ENCODE data around the gene IRAK2. TPM values are rescaled to one million over a fixed set of nuclear protein-coding genes. Genes with fewer than 3 reads are reported as not detected.

The IRAK2 gene
- total RNA-seq, 1 experiment from 2014 or later = 5.5 TPM

GRCh38 chr3:10292505-10293419, 128.0 kb downstream of the IRAK2 start, which contains the start of gene GHRL:
TSS of gene GHRL (minus strand) at chr3:10292947. CDS start at chr3:10290180, 2,767 bp downstream.
- POLR2A ChIA-PET (ENCODE audit: unreplicated experiment) = interaction anchor here (0.6 kb wide), 1 partner anchor 274 kb away, joined by 3 read pairs; no protein-coding TSS in a partner anchor
- no peaks in the 10 kb centered on the region for H3K79me2 ChIP-seq (ENCODE audit: low read length)
- H3F3A ChIP-seq (ENCODE audit: low read length, unreplicated experiment) = no peaks in the 10 kb centered on the region
- no peak within 1 kb of the TSS for H3K27ac ChIP-seq (ENCODE audit: low read length)
- H3K9me3 ChIP-seq (ENCODE audit: low read length) = no peaks in the 10 kb centered on the region
- peaks cover 10% of the 10 kb centered on the region; the same call in 1 of the 2 replicates for H3K36me3 ChIP-seq (ENCODE audit: low read depth, low read length)
- H3K4me2 ChIP-seq (ENCODE audit: low read length) = no peak within 1 kb of the TSS
- no peak within 1 kb of the TSS for H3K4me3 ChIP-seq (ENCODE audit: low read length)
- no peaks in the 10 kb centered on the region for H3K4me1 ChIP-seq (ENCODE audit: insufficient read depth, low read length)
- H4K20me1 ChIP-seq (ENCODE audit: low read length) = no peaks in the 10 kb centered on the region
- CTCF ChIA-PET = no interaction called here
- no peaks in the 10 kb centered on the region for H3K27me3 ChIP-seq (ENCODE audit: low read length)
- H3K9ac ChIP-seq (ENCODE audit: low read length) = no peak within 1 kb of the TSS
- DNase-seq (no peak), ATAC-seq (no peak)
- no peak for TF ChIP-seq EZH2phosphoT487 (IDR thresholded peaks at IDR 0.05; ENCODE audit: borderline replicate concordance, low read length)
- TF ChIP-seq CTCF (conservative IDR thresholded peaks at IDR 0.05; ENCODE audit: low read depth, low read length) = no peak
- no TSS peak for BruUV-seq (replicated peaks)
- intact Hi-C loops (cut with micrococcal nuclease) = no loop called here
- no peak within 1 kb of the TSS for H2AFZ ChIP-seq (ENCODE audit: low read length)
- H3K9me2 ChIP-seq (replicated peaks; ENCODE audit: low read length) = no peaks in the 10 kb centered on the region

Other genes starting within 250 kb of the IRAK2 start
- 116 and 138 TPM in 2 replicates for gene IL17RC, start 247.8 kb upstream of the IRAK2 start, total RNA-seq (2014; rRNA removed)
- 22.0 and 28.3 TPM in 2 replicates for gene CRELD1, start 231.1 kb upstream of the IRAK2 start, total RNA-seq (2014; rRNA removed)
- 4.4 and 5.0 TPM in 2 replicates for gene PRRT3, start 212.5 kb upstream of the IRAK2 start, total RNA-seq (2014; rRNA removed)
- gene EMC3, start 178.1 kb upstream of the IRAK2 start, total RNA-seq (2014; rRNA removed) = 55.8 and 77.1 TPM in 2 replicates
- 58.7 and 67.9 TPM in 2 replicates for gene FANCD2, start 138.5 kb upstream of the IRAK2 start, total RNA-seq (2014; rRNA removed)
- not detected in 2 replicates for gene FANCD2OS, start 56.7 kb upstream of the IRAK2 start, total RNA-seq (2014; rRNA removed)
- gene BRK1, start 49.2 kb upstream of the IRAK2 start, total RNA-seq (2014; rRNA removed) = 110 and 140 TPM in 2 replicates
- 45.0 and 51.5 TPM in 2 replicates for gene VHL, start 23.1 kb upstream of the IRAK2 start, total RNA-seq (2014; rRNA removed)
- 14.1 and 25.6 TPM in 2 replicates for gene TATDN2, start 83.5 kb downstream of the IRAK2 start, total RNA-seq (2014; rRNA removed)
- not detected in 2 replicates for gene GHRL, start 128.0 kb downstream of the IRAK2 start, total RNA-seq (2014; rRNA removed)
- 265 and 289 TPM in 2 replicates for gene SEC13, start 156.2 kb downstream of the IRAK2 start, total RNA-seq (2014; rRNA removed)